GM23248 (cell line): Measurements from ENCODE around the gene ACSS1.

Source experiments
- EZH2 ChIP-seq: fragments of 200-600 bp; sonication (generic); IDR thresholded peaks from 2 replicates; pipeline ENCODE4 v1.6.1; 2018; ENCODE audit warnings: antibody characterized with exemption, mild to moderate bottlenecking; ENCODE audit not compliant: insufficient read depth, poor library complexity, severe bottlenecking
- EZH2phosphoT487 ChIP-seq: fragments of 200-600 bp; sonication (generic); IDR thresholded peaks from 2 replicates; pipeline ENCODE4 v1.6.1; 2018; ENCODE audit warnings: antibody characterized with exemption, moderate library complexity, mild to moderate bottlenecking, low read depth; ENCODE audit not compliant: insufficient read depth

GRCh38 chr20:24996449-24997377, 61.2 kb downstream of the ACSS1 start:
- no peak for TF ChIP-seq EZH2
- TF ChIP-seq EZH2phosphoT487: no peak
